Lung (tissue), 12 donors: ENCODE results near the gene MRNIP. TPM values are rescaled to one million over a fixed set of nuclear protein-coding genes. Genes with fewer than 3 reads are reported as not detected.

ENCODE experiments used
- ATAC-seq: fragments of 200-7000 bp; cut with Tn5 transposase; one replicate; pipeline ENCODE4 v1.9.1; 2020; ENCODE audit warnings: moderate number of reproducible peaks; ENCODE audit not compliant: insufficient read depth, low FRiP score
- DNase-seq, 3 donors: peaks; one replicate each; pipeline ENCODE4 v3.0.0-alpha.2; 2013 to 2017
- H3K27ac ChIP-seq, 2 donors: one replicate each; pipeline ENCODE4 v1.5.1; 2013; ENCODE audit warnings: mild to moderate bottlenecking in 2 of 2, moderate library complexity in 2 of 2, control low read depth in 1 of 2, inconsistent platforms in 1 of 2, low read depth in 1 of 2, low read length in 1 of 2
- H3K27me3 ChIP-seq, 3 donors: one replicate each; pipeline ENCODE4 v1.5.1; 2013; ENCODE audit warnings: low read length in 2 of 3; ENCODE audit not compliant: control insufficient read depth in 3 of 3, insufficient read depth in 3 of 3
- H3K36me3 ChIP-seq, 4 donors: one replicate each; pipeline ENCODE4 v1.5.1; 2013; ENCODE audit warnings: low read length in 4 of 4, mild to moderate bottlenecking in 1 of 4, moderate library complexity in 1 of 4; ENCODE audit not compliant: control insufficient read depth in 4 of 4, insufficient read depth in 4 of 4
- H3K4me1 ChIP-seq, 5 donors: one replicate each; pipeline ENCODE4 v1.5.1; 2013; ENCODE audit warnings: low read length in 5 of 5, mild to moderate bottlenecking in 2 of 5, moderate library complexity in 1 of 5; ENCODE audit not compliant: control insufficient read depth in 5 of 5, insufficient read depth in 5 of 5
- H3K4me3 ChIP-seq: one replicate; pipeline ENCODE4 v1.5.1; 2013; ENCODE audit warnings: mild to moderate bottlenecking, control low read depth, moderate library complexity
- H3K9ac ChIP-seq, 2 donors: one replicate each; pipeline ENCODE4 v1.5.1; 2013; ENCODE audit warnings: low read length in 2 of 2, control low read depth in 1 of 2; ENCODE audit not compliant: insufficient read depth in 1 of 2
- H3K9me3 ChIP-seq, 4 donors: one replicate each; pipeline ENCODE4 v1.5.1; 2013; ENCODE audit warnings: low read length in 3 of 4, mild to moderate bottlenecking in 1 of 4, moderate library complexity in 1 of 4; ENCODE audit not compliant: control insufficient read depth in 4 of 4, insufficient read depth in 3 of 4
- WGBS, 2 donors: extraction: QIAGEN DNeasy Blood & Tissue Kit; methylation state at CpG; one replicate each; pipeline ENCODE4 v1.1.7; 2013; 5-methylcytosine and 5-hydroxymethylcytosine counted together
- polyA plus RNA-seq, 2 donors: library from polyadenylated mRNA; stranded (reverse); fragments of 200-250 nt; gene quantifications; one replicate each; pipeline ENCODE4 v1.2.1, GENCODE V29; 2013
- total RNA-seq, 2 donors: library from RNA; depleted of rRNA in 1 of 2; stranded (reverse); fragments of >200 nt in 1 of 2; gene quantifications; one replicate each; pipeline ENCODE4 v1.2.1, GENCODE V29; 2014 to 2021
- TF ChIP-seq, protein P1 (sequence below): IDR thresholded peaks from 2 replicates; pipeline ENCODE4 v1.5.1; 2012; ENCODE audit warnings: mild to moderate bottlenecking; ENCODE audit errors: control extremely low read depth, extremely low read depth
- donor health status: control.
- donor health status: control.
- donor health status: Bipolar disorder and iron deficiency.
- donor health status: healthy.
- donor health status: DM: yes; HTN: yes; CAD: no.

Gene MRNIP
- total and polyA plus RNA-seq, 4 donors = 15.4 to 51.0 (median 35.4) TPM

GRCh38 chr5:179798771-179799643 is 59.6 kb downstream of the MRNIP start:
- DNase-seq = no peak
- H3K4me1 ChIP-seq = peaks cover 0 to 32% (median 0%) of the 10 kb centered on the region in 5 donors
- peaks cover 0 to 39% (median 21%) of the 10 kb centered on the region in 4 donors for H3K36me3 ChIP-seq
- H3K9ac ChIP-seq = no peak overlapping the region
- no peak overlapping the region for H3K27ac ChIP-seq
- WGBS, 2 donors = 96 to 97% methylated on average over 36 of the region's 36 CpGs
- H3K27me3 ChIP-seq = no peaks in the 10 kb centered on the region
- TF ChIP-seq, protein P1, sequence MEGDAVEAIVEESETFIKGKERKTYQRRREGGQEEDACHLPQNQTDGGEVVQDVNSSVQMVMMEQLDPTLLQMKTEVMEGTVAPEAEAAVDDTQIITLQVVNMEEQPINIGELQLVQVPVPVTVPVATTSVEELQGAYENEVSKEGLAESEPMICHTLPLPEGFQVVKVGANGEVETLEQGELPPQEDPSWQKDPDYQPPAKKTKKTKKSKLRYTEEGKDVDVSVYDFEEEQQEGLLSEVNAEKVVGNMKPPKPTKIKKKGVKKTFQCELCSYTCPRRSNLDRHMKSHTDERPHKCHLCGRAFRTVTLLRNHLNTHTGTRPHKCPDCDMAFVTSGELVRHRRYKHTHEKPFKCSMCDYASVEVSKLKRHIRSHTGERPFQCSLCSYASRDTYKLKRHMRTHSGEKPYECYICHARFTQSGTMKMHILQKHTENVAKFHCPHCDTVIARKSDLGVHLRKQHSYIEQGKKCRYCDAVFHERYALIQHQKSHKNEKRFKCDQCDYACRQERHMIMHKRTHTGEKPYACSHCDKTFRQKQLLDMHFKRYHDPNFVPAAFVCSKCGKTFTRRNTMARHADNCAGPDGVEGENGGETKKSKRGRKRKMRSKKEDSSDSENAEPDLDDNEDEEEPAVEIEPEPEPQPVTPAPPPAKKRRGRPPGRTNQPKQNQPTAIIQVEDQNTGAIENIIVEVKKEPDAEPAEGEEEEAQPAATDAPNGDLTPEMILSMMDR = no peak
- no peaks in the 10 kb centered on the region for H3K9me3 ChIP-seq
- ATAC-seq = no peak
- no peak overlapping the region for H3K4me3 ChIP-seq

DNA sequence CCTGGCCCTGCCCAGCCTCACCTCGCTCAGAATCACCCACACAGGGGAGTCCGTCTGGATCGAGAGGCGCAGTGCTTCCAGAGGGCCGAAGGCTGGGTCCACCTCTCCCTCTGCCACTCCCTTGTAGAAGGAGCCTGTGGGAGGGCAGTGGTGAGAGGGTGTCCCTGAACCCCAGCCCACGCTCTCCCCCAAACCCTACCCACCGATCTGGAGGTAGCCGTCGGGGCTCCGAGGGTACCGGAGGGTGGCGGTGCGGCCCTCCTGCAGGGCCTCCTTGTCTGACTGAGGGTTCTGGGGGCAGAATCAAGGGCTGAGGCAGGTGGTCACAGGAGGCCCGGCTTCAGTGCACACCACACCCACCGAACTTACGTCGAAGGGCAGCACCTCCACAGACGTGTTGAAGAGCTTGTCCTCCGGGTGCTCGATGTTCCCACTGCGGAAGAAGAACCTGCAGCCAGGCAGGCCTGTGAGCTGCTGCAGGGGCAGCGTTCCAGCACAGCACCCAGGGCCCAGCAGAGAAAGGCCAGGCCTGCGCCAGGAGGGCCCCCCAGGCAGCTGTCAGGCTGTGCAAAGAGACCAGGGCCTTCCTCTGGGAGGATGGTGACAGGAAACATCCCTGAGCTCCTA is 60.4 kb downstream of the MRNIP start:
- Histone ChIP-seq H3K4me1 (peaks cover 0 to 39% (median 5%) of the 10 kb centered on the region in 5 donors), H3K36me3 (peaks cover 0 to 39% (median 21%) of the 10 kb centered on the region in 4 donors), H3K27ac (no peak overlapping the region), H3K9me3 (no peaks in the 10 kb centered on the region), H3K27me3 (no peaks in the 10 kb centered on the region), H3K9ac (no peak overlapping the region), H3K4me3 (no peak overlapping the region)
- ATAC-seq = no peak
- no peak for DNase-seq
- TF ChIP-seq, protein P1 = no peak
- 96 to 99% methylated on average over 23 of the region's 23 CpGs for WGBS, 2 donors

GRCh38 chr5:179797741-179798140 is 60.9 kb downstream of the MRNIP start:
- Histone ChIP-seq H3K9me3 (no peaks in the 10 kb centered on the region), H3K4me3 (no peak overlapping the region), H3K4me1 (peaks cover 0 to 39% (median 7%) of the 10 kb centered on the region in 5 donors), H3K9ac (no peak overlapping the region), H3K36me3 (peaks cover 0 to 39% (median 20%) of the 10 kb centered on the region in 4 donors), H3K27me3 (no peaks in the 10 kb centered on the region), H3K27ac (no peak overlapping the region)
- WGBS, 2 donors = 96% methylated on average over 30 of the region's 30 CpGs
- ATAC-seq (no peak), DNase-seq (no peak)
- TF ChIP-seq, protein P1 = no peak
